NCI-H82 treated with DMSO at 0.1 percent for 48 hours (cell line): ENCODE results near the gene CSRP2.

Experiments
- DNase-seq: peaks from one replicate; lab custom pipeline; 2025; ENCODE audit not compliant: unreplicated experiment; lab: John Stamatoyannopoulos, UW

The CSRP2 gene

DNA sequence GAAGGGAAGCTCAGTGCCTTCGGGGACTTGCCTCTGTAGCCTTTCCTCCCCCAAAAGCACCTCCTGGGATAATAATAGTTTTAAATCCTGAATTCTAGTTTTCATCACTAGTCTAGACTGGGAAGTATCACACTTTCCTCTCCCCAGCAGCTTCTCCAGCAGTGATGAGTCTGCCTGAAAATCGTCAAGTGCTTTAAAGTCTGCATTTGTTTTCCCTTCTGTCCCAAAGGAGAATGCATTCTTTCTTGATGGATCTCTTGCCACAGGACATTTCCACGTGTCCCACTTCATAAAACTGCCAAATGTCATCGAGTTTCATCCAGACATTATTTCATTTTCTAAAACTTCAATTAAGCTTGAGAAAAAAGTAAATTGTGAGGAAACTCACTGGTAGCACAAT is 15.0 kb downstream of the CSRP2 start:
- DNase-seq, result no peak

- DNase-seq, result no peak
Measured at GRCh38 chr12:76863005-76863670, 15.7 kb downstream of the CSRP2 start.

- no peak for DNase-seq
Measured at GRCh38 chr12:76860256-76860655, 18.6 kb downstream of the CSRP2 start.

DNA sequence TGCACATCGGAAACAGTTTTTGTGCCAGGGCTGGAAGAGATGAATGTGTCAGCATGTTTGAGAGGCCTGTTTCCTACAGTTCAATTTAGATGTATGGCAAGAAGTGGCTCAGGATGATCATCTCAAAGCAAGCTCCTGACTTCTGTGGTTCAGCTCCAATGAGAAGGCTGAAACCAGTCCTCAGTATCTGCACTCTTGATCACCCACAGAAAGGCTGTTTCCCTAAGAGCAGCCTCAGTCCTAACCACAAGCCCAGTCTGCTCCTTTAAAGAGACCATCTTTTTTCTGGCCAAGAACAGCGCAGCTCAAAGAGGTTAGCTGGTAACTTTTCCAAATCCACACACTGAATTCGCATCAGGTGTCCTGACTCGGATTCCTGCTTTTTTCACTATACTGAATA is 19.2 kb downstream of the CSRP2 start:
- no peak for DNase-seq

DNA sequence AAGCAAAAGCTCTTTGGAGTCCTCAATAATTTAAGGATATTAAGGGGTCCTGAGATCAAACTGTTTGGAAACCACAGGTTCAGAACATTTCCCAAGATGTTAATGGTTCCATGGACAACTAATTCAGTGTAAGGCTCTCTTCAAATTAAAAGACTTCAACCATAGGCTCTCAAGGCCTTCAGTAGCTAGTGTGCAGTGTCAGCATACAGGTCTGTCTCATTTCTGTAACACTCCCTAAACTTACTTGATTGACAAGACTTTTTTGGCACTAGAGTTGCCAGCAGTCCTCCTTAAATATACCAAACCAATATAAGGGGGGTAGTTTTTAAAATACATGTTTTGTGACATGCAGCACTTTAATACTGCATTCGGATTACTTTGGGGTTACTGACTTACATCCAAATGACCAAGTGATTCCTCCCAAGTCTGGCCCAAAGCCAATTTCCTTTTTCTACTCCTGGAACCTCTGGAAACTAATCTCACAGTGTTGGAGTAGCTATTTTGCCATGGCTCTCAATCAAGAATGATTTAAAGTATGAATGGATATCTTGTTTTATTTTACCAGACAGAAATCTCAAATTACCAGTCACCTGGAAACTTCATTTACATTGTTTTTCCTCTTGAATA is 22.7 kb downstream of the CSRP2 start:
- DNase-seq, result no peak

DNA sequence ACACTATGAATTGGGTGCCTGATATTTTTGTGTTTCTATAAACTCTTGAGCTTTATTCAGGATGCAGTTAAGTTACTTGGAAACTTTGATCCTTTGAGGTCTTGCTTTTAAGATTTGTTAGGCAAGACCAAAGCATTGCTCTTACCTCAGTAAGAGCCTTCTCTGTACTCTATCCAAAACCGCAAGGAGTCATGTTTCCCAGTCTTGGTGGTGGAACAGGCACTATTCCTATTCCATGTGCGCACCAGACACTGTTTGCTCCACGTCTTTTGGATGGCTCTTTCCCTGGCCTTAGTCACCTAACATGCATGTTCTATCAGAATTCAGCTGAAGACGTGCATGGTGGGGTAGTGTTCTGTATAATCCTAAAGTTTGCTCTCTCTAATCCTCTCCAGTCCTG is 23.5 kb downstream of the CSRP2 start:
- DNase-seq, result no peak

DNA sequence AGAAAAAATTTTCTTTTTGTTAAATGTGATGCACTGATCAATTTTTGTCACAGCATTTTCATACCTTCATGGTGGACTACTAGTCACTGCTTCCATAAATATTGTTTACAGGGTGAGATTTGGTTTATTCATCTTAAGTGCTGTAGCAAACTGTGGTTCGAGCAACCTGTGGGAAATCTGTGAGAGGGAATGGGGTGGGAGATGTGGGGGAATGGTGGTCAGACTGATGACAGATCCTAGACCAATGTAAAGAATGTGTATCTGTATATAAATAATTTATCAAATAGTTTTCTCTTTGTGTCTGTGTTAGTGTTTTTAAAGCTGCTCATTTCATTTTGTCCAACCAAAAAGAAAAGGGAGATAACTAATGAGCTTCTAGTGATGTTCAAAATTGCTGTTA is 26.7 kb downstream of the CSRP2 start:
- DNase-seq, result no peak

DNA sequence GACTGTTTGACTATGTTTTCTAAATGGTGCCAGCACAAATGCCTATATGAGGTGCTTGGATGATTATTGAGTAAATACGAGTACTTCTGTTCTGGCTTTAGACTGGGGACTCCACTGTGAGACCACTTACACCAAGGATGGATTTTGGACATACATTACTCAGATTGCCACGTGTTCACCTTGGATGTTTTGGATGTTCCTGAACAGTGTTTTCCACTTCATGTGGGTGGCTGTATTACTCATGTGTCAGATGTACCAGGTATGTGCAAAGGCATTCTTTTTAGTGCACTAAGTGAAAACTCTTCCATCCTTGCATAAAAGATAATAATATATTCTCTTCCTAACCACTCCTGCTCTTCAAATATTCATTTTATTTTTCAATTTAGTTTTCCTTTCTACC is 30.7 kb downstream of the CSRP2 start:
- DNase-seq, result no peak

- DNase-seq, result no peak
Measured at GRCh38 chr12:76847260-76847659, 31.6 kb downstream of the CSRP2 start.

DNA sequence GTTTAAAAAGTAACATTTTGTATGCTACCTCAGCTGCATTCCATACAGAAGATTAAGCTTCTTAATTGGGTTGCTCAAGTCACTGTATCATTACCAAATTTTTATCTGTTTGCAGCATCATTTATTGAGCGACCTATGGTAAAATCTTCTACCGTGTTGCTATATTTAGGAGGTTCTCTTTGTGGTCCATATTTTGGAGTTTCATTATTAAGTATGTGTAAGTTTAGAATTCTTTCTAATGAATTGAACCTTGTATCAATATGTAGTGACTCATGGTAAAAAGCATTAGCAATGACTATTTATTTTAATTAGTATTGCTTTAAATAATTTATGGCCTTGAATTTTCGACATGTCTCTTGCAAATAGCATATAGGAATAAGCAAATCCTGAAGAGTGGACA is 42.2 kb downstream of the CSRP2 start:
- DNase-seq, result no peak

- no peak for DNase-seq
Measured at GRCh38 chr12:76830436-76830835, 48.4 kb downstream of the CSRP2 start.

DNA sequence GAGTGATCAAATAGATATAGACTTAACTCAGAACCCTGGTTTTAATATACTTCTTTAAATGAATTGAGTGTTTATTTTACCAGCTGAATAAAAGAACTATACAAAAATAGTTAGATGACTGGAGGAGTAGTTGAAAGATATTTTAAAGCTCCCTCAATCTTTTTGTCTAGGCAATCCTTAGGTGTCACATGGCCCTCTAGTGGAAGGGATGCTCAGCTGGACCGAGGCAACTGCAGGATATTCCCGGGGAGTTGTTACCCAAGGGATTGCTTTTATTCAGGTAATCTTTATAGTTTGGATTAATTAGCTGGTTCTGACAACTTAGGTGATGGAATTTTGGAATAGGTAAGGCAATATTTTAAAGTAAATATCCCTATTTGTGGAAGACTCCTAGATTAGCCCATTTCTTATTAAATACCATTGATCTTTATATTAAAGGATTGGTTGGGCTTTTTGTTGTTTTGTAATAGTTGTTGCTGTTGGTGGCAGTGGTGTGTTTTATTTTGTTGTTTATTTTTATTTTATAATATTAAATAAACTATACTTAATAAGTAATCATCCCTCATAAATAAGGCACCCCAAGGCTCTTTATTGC is 57.8 kb downstream of the CSRP2 start:
- DNase-seq, result peak; percentile 7

DNA sequence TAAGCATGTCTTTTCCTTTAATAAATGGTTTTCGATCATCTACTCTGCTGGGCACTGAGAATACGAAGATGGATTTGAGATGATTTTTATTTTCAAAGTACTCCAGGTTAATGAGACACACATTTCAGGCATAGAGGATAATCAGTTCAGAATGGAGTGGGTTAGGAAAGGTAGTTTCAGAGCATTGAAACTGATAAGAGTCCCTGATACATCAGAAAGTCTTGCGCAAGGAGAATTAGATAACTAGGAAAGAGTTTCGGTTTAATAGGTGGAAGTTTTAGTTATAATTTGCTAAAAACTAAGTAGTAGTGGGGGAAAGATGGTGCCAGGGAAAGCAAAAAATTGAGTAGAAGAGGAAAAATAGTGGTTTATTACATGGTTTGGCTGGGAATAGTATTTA is 64.8 kb downstream of the CSRP2 start:
- DNase-seq, result no peak

GRCh38 chr12:76813265-76813664 is 65.6 kb downstream of the CSRP2 start:
- DNase-seq, result no peak

DNA sequence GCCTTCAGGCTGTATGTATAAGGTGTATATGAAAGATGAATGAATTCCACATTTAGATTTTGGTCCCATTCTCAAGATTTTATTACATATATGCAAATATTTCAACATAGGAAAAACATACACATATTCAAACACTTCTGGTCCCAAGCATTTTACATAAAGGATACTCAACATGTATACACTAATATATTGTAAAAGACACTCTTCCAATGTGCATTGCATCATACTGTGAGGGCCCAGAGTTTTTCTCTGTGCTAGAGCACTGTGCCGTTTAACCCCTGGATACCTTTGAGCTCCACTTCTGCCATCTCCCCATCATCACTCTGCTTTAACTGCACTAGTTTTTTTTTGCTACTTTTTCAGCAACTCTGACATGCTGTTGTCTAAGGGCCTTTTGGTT is 66.8 kb downstream of the CSRP2 start:
- DNase-seq, result no peak

DNA sequence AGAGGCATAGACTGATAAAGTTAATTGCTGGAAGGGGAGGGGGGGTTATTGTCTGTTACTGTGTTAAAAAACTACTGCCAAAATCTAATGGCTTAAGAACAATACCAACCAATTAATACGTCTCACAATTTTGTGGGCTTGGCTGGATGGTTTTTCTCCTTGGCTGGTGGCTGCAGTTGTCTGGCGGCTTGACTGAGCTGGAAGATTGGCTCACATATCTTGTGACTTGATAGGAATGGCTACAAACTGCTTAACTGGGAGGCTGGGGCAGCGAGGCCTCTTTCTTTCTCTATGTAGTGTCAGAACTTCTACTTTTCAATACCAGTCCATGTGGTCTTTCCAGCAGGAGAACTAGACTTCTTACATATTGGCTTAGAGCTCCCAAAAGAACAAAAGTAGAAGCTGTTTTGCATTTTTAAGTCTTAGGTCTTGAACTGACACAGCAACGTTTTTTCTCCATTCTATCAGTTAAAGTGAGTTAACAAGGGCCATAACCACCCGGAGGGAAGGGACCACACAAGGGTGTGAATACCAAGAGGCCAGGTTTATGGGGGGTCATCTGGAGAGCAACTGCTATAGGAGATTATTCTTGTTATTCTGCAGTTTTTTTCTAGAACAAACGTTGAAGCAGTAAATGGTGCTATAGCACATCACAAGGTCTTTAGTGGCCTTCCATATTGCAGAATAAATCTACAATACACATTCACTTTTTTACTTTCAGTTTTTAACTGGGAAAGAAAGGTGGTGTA is 68.0 kb downstream of the CSRP2 start:
- no peak for DNase-seq
